ENCODE results near the gene TCAIM. TPM values are rescaled to one million over a fixed set of nuclear protein-coding genes. Genes with fewer than 3 reads are reported as not detected.

Gene TCAIM
- total RNA-seq, 1 experiment from 2014 or later, result 20.2 TPM

DNA sequence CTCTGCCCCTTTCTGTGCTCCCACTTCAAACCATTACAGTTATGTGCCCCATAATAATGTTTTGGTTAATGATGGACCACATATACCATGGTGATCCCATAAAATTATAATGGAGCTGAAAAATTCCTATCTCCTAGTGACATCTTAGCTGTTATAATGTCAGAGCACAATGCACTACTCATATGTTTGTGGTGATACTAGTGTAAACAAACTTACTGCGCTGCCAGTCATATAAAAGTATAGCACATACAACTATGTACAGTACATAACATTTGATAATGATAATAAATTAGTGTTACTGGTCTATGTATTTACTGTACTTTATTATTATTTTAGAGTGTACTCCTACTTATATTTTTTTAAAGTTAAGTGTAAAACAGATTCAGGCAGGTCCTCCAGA lies 45.6 kb upstream of the TCAIM start:
- Histone ChIP-seq H2AFZ (ENCODE audit: low read length) (no peak overlapping the region), H3K9me2 (replicated peaks; ENCODE audit: low read length) (no peaks in the 10 kb centered on the region), H3K79me2 (ENCODE audit: low read length) (no peaks in the 10 kb centered on the region), H3K4me3 (ENCODE audit: low read length) (no peak overlapping the region), H3K4me1 (ENCODE audit: insufficient read depth, low read length) (no peaks in the 10 kb centered on the region), H3K36me3 (ENCODE audit: low read depth, low read length) (no peaks in the 10 kb centered on the region), H3K27me3 (ENCODE audit: low read length) (no peaks in the 10 kb centered on the region), H3K27ac (ENCODE audit: low read length) (no peak overlapping the region), H3F3A (ENCODE audit: low read length, unreplicated experiment) (no peaks in the 10 kb centered on the region), H3K4me2 (ENCODE audit: low read length) (no peak overlapping the region), H4K20me1 (ENCODE audit: low read length) (no peaks in the 10 kb centered on the region), H3K9me3 (ENCODE audit: low read length) (no peaks in the 10 kb centered on the region), H3K9ac (ENCODE audit: low read length) (no peak overlapping the region)
- peak; percentile 67 for ATAC-seq
- BruUV-seq (replicated peaks), result no TSS peak
- POLR2A ChIA-PET (ENCODE audit: unreplicated experiment), result no interaction called here
- intact Hi-C loops (cut with micrococcal nuclease), result no loop called here
- TF ChIP-seq, protein P1, sequence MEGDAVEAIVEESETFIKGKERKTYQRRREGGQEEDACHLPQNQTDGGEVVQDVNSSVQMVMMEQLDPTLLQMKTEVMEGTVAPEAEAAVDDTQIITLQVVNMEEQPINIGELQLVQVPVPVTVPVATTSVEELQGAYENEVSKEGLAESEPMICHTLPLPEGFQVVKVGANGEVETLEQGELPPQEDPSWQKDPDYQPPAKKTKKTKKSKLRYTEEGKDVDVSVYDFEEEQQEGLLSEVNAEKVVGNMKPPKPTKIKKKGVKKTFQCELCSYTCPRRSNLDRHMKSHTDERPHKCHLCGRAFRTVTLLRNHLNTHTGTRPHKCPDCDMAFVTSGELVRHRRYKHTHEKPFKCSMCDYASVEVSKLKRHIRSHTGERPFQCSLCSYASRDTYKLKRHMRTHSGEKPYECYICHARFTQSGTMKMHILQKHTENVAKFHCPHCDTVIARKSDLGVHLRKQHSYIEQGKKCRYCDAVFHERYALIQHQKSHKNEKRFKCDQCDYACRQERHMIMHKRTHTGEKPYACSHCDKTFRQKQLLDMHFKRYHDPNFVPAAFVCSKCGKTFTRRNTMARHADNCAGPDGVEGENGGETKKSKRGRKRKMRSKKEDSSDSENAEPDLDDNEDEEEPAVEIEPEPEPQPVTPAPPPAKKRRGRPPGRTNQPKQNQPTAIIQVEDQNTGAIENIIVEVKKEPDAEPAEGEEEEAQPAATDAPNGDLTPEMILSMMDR (conservative IDR thresholded peaks at IDR 0.05; ENCODE audit: low read depth, low read length), result no peak
- TF ChIP-seq EZH2 (IDR thresholded peaks at IDR 0.05; ENCODE audit: low read length, unreplicated experiment), result no peak
- no peak for TF ChIP-seq EZH2phosphoT487 (IDR thresholded peaks at IDR 0.05; ENCODE audit: borderline replicate concordance, low read length)
- CTCF ChIA-PET, result no interaction called here
- no peak for DNase-seq

DNA sequence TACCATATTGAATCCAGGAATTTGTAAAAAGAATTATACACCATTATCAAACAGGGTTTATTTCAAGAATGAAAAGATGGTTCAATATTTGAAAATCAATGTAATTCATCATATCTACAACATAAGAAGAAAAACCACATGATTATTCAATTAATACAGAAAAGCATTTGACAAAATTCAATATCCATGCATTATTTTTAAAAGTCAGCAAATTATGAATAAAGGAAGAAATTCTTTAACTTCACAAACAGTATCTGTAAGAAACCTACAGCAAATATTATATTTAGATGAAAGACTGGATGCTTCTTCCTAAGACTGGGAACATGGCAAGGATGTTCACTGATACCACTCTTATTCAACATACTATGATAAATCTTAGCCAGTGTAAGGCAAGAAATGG lies 41.3 kb upstream of the TCAIM start:
- Histone ChIP-seq H3K9ac (ENCODE audit: low read length) (no peak overlapping the region), H3K9me3 (ENCODE audit: low read length) (no peaks in the 10 kb centered on the region), H3K4me1 (ENCODE audit: insufficient read depth, low read length) (no peaks in the 10 kb centered on the region), H3K36me3 (ENCODE audit: low read depth, low read length) (no peaks in the 10 kb centered on the region), H3K27me3 (ENCODE audit: low read length) (no peaks in the 10 kb centered on the region), H3K9me2 (replicated peaks; ENCODE audit: low read length) (no peaks in the 10 kb centered on the region), H2AFZ (ENCODE audit: low read length) (no peak overlapping the region), H3K27ac (ENCODE audit: low read length) (no peak overlapping the region), H3K79me2 (ENCODE audit: low read length) (no peaks in the 10 kb centered on the region), H3K4me2 (ENCODE audit: low read length) (no peak overlapping the region), H3K4me3 (ENCODE audit: low read length) (no peak overlapping the region), H4K20me1 (ENCODE audit: low read length) (no peaks in the 10 kb centered on the region), H3F3A (ENCODE audit: low read length, unreplicated experiment) (no peaks in the 10 kb centered on the region)
- BruUV-seq (replicated peaks), result no TSS peak
- CTCF ChIA-PET, result no interaction called here
- DNase-seq, result no peak
- intact Hi-C loops (cut with micrococcal nuclease), result no loop called here
- ATAC-seq, result no peak
- POLR2A ChIA-PET (ENCODE audit: unreplicated experiment), result no interaction called here
- TF ChIP-seq, protein P1 (conservative IDR thresholded peaks at IDR 0.05; ENCODE audit: low read depth, low read length), result no peak
- TF ChIP-seq EZH2 (IDR thresholded peaks at IDR 0.05; ENCODE audit: low read length, unreplicated experiment) (no peak), EZH2phosphoT487 (IDR thresholded peaks at IDR 0.05; ENCODE audit: borderline replicate concordance, low read length) (no peak)

DNA sequence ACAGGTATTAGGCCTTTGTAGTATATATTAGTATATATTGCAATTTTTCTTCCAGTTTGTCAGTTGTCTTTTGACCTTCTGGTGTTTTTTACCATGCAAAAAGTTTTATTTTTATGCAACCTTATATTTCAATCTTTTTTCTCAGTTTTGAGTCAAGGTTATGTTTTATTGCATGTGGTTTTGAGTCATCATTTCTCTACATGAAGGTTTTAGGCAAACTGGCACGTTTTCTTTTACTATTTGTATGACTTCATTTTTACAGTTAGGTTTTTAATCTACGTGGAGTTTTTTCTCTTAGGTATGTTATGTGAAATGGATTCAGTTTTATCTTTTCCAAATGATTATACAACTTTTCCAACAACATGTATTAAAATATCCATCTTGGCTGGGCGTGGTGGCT lies 36.8 kb upstream of the TCAIM start:
- no peak for TF ChIP-seq EZH2phosphoT487 (IDR thresholded peaks at IDR 0.05; ENCODE audit: borderline replicate concordance, low read length)
- TF ChIP-seq, protein P1 (conservative IDR thresholded peaks at IDR 0.05; ENCODE audit: low read depth, low read length), result no peak
- TF ChIP-seq EZH2 (IDR thresholded peaks at IDR 0.05; ENCODE audit: low read length, unreplicated experiment), result no peak
- ATAC-seq, result no peak
- Histone ChIP-seq H3K79me2 (ENCODE audit: low read length) (no peaks in the 10 kb centered on the region), H3K9me2 (replicated peaks; ENCODE audit: low read length) (no peaks in the 10 kb centered on the region), H3K27ac (ENCODE audit: low read length) (no peak overlapping the region), H3K27me3 (ENCODE audit: low read length) (no peaks in the 10 kb centered on the region), H3F3A (ENCODE audit: low read length, unreplicated experiment) (no peaks in the 10 kb centered on the region), H3K4me1 (ENCODE audit: insufficient read depth, low read length) (no peaks in the 10 kb centered on the region), H3K9me3 (ENCODE audit: low read length) (no peaks in the 10 kb centered on the region), H4K20me1 (ENCODE audit: low read length) (no peaks in the 10 kb centered on the region), H3K4me2 (ENCODE audit: low read length) (no peak overlapping the region), H3K4me3 (ENCODE audit: low read length) (no peak overlapping the region), H3K9ac (ENCODE audit: low read length) (no peak overlapping the region), H2AFZ (ENCODE audit: low read length) (no peak overlapping the region), H3K36me3 (ENCODE audit: low read depth, low read length) (no peaks in the 10 kb centered on the region)
- CTCF ChIA-PET, result no interaction called here
- peak; percentile 19 for DNase-seq
- no TSS peak for BruUV-seq (replicated peaks)
- intact Hi-C loops (cut with micrococcal nuclease), result no loop called here
- POLR2A ChIA-PET (ENCODE audit: unreplicated experiment), result no interaction called here

Data from PC-3 (cell line).